WTC11 (cell line): ENCODE results near the gene TRPV5. TPM values are rescaled to one million over a fixed set of nuclear protein-coding genes. Genes with fewer than 3 reads are reported as not detected.

Experiments used
- ATAC-seq: fragments of 200-7000 bp; cut with Tn5 transposase; 2 replicates; pipeline ENCODE4 v1.10.0; 2021; ENCODE audit warnings: mild to moderate bottlenecking, moderate library complexity
- CTCF ChIA-PET: fragments of 300-600 bp; sonication (Branson Sonifier 250); formaldehyde crosslinking; loops from one replicate; lab custom pipeline; 2021; ENCODE audit warnings: antibody characterized with exemption; lab: Charles Lee
- POLR2A ChIA-PET: fragments of 350-600 bp; sonication (Branson Sonifier 250); formaldehyde crosslinking; loops from one replicate; lab custom pipeline; 2021; ENCODE audit warnings: antibody characterized with exemption; lab: Charles Lee
- DNase-seq: peaks from one replicate; pipeline ENCODE4 v3.0.0; 2021; ENCODE audit warnings: low spot score
- H3K27ac Mint-ChIP-seq: 2 replicates; pipeline ENCODE4 v1.8.0; 2021; ENCODE audit warnings: mixed read lengths
- H3K27me3 Mint-ChIP-seq: 2 replicates; pipeline ENCODE4 v1.8.0; 2021; ENCODE audit warnings: low read depth, mild to moderate bottlenecking, moderate library complexity, mixed read lengths
- H3K36me3 Mint-ChIP-seq: 2 replicates; pipeline ENCODE4 v1.8.0; 2021; ENCODE audit warnings: mixed read lengths
- H3K4me1 Mint-ChIP-seq: 2 replicates; pipeline ENCODE4 v1.8.0; 2022; ENCODE audit warnings: mixed read lengths
- H3K4me3 Mint-ChIP-seq: 2 replicates; pipeline ENCODE4 v1.8.0; 2021; ENCODE audit warnings: mild to moderate bottlenecking, moderate library complexity, mixed read lengths
- H3K9me3 Mint-ChIP-seq: 2 replicates; pipeline ENCODE4 v1.8.0; 2021; ENCODE audit warnings: mixed read lengths
- ELF4 ChIP-seq: sonication (generic); formaldehyde crosslinking; IDR thresholded peaks from 2 replicates; pipeline ENCODE4 v1.8.1; 2022; ENCODE audit warnings: low read depth, mild to moderate bottlenecking, moderate library complexity, missing genetic modification reagents
- ERG ChIP-seq: fragments of 250-450 bp; sonication (Bioruptor Pico); IDR thresholded peaks from 2 replicates; pipeline ENCODE4 v1.8.0; 2021; ENCODE audit warnings: mild to moderate bottlenecking
- ESRRA ChIP-seq: sonication (generic); formaldehyde crosslinking; IDR thresholded peaks from 2 replicates; pipeline ENCODE4 v1.8.1; 2022; ENCODE audit warnings: mild to moderate bottlenecking, missing genetic modification reagents, borderline replicate concordance
- IRF2 ChIP-seq: sonication (generic); formaldehyde crosslinking; IDR thresholded peaks from 2 replicates; pipeline ENCODE4 v1.8.0; 2022; ENCODE audit warnings: low read depth, missing genetic modification reagents, borderline replicate concordance
- MXD4 ChIP-seq: fragments of 250-450 bp; sonication (Bioruptor Pico); IDR thresholded peaks from 2 replicates; pipeline ENCODE4 v1.8.0; 2021; ENCODE audit warnings: mild to moderate bottlenecking, moderate library complexity, borderline replicate concordance
- OVOL2 ChIP-seq: fragments of 250-450 bp; sonication (Bioruptor Pico); IDR thresholded peaks from 2 replicates; pipeline ENCODE4 v1.9.0; 2021; ENCODE audit warnings: mild to moderate bottlenecking, borderline replicate concordance
- PRDM15 ChIP-seq: sonication (generic); formaldehyde crosslinking; IDR thresholded peaks from 2 replicates; pipeline ENCODE4 v1.8.0; 2022; ENCODE audit warnings: missing genetic modification reagents
- PRRX2 ChIP-seq: fragments of 250-450 bp; sonication (Bioruptor Pico); IDR thresholded peaks from 2 replicates; pipeline ENCODE4 v1.8.0; 2021; ENCODE audit warnings: mild to moderate bottlenecking
- SOX15 ChIP-seq: fragments of 250-450 bp; sonication (Bioruptor Pico); IDR thresholded peaks from 2 replicates; pipeline ENCODE4 v1.9.0; 2021; ENCODE audit warnings: mild to moderate bottlenecking
- TP53 ChIP-seq: sonication (generic); formaldehyde crosslinking; IDR thresholded peaks from 2 replicates; pipeline ENCODE4 v1.8.1; 2023; ENCODE audit warnings: mild to moderate bottlenecking, missing genetic modification reagents
- ZNF138 ChIP-seq: sonication (generic); formaldehyde crosslinking; conservative IDR thresholded peaks from 2 replicates; pipeline ENCODE4 v1.8.1; 2022; ENCODE audit warnings: mild to moderate bottlenecking, moderate library complexity, missing genetic modification reagents
- ZNF232 ChIP-seq: sonication (generic); formaldehyde crosslinking; IDR thresholded peaks from 2 replicates; pipeline ENCODE4 v1.8.0; 2022; ENCODE audit warnings: mild to moderate bottlenecking, missing genetic modification reagents
- ZNF281 ChIP-seq: sonication (generic); formaldehyde crosslinking; IDR thresholded peaks from 2 replicates; pipeline ENCODE4 v1.8.0; 2023; ENCODE audit warnings: mild to moderate bottlenecking, missing genetic modification reagents
- ZNF317 ChIP-seq: sonication (generic); formaldehyde crosslinking; IDR thresholded peaks from 2 replicates; pipeline ENCODE4 v1.8.1; 2023; ENCODE audit warnings: low read depth, mild to moderate bottlenecking, moderate library complexity, missing genetic modification reagents, borderline replicate concordance
- ZNF532 ChIP-seq: fragments of 250-450 bp; sonication (Bioruptor Pico); IDR thresholded peaks from 2 replicates; pipeline ENCODE4 v1.9.0; 2021; ENCODE audit warnings: mild to moderate bottlenecking, borderline replicate concordance
- total RNA-seq: library from RNA; stranded (reverse); gene quantifications from 3 replicates; pipeline ENCODE4 v1.2.3, GENCODE V29; 2021
- TF ChIP-seq, protein P1 (sequence below): sonication (generic); formaldehyde crosslinking; IDR thresholded peaks from 2 replicates; pipeline ENCODE4 v1.8.1; 2023; ENCODE audit warnings: mild to moderate bottlenecking, missing genetic modification reagents, moderate library complexity

The TRPV5 gene
- total RNA-seq, 1 experiment from 2014 or later, result not detected

- no peaks in the 10 kb centered on the region for H3K9me3 Mint-ChIP-seq
- TF ChIP-seq ZNF532 (CRISPR knock-in tag) (no peak), ZNF232 (CRISPR knock-in tag) (no peak), TP53 (CRISPR knock-in tag) (no peak), OVOL2 (no peak)
- TF ChIP-seq, protein P1, sequence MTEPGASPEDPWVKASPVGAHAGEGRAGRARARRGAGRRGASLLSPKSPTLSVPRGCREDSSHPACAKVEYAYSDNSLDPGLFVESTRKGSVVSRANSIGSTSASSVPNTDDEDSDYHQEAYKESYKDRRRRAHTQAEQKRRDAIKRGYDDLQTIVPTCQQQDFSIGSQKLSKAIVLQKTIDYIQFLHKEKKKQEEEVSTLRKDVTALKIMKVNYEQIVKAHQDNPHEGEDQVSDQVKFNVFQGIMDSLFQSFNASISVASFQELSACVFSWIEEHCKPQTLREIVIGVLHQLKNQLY (CRISPR knock-in tag), result no peak
- H3K27me3 Mint-ChIP-seq, result no peaks in the 10 kb centered on the region; the same call in 1 of the 2 replicates
- no peak overlapping the region for H3K27ac Mint-ChIP-seq
- peaks cover 8% of the 10 kb centered on the region for H3K4me1 Mint-ChIP-seq
- no peak overlapping the region for H3K4me3 Mint-ChIP-seq
- H3K36me3 Mint-ChIP-seq, result no peaks in the 10 kb centered on the region
- DNase-seq, result no peak
- CTCF ChIA-PET, result interaction anchor here (0.7 to 4.4 kb wide), 5 partner anchors 11 to 295 kb away, joined by 3 to 27 read pairs (median 3); no protein-coding TSS in a partner anchor
- POLR2A ChIA-PET, result no interaction called here
- ATAC-seq, result no peak
Measured at GRCh38 chr7:142882338-142882678, 51.2 kb downstream of the TRPV5 start.

GRCh38 chr7:142881586-142882337 lies 51.8 kb downstream of the TRPV5 start:
- Mint-ChIP-seq H3K27ac (no peak overlapping the region), H3K4me3 (no peak overlapping the region), H3K27me3 (no peaks in the 10 kb centered on the region; the same call in 1 of the 2 replicates), H3K9me3 (no peaks in the 10 kb centered on the region), H3K36me3 (no peaks in the 10 kb centered on the region), H3K4me1 (peaks cover 8% of the 10 kb centered on the region)
- CTCF ChIA-PET, result interaction anchor here (0.6 to 4.4 kb wide), 35 partner anchors 10 to 633 kb away, joined by 3 to 30 read pairs (median 5); partner anchors contain the start of gene KEL
- DNase-seq, result no peak
- POLR2A ChIA-PET, result no interaction called here
- ATAC-seq, result no peak
- TF ChIP-seq ZNF317 (CRISPR knock-in tag) (no peak), OVOL2 (no peak), PRRX2 (CRISPR knock-in tag) (no peak), PRDM15 (no peak), IRF2 (no peak), ELF4 (CRISPR knock-in tag) (no peak), ZNF138 (CRISPR knock-in tag) (no peak), ZNF532 (CRISPR knock-in tag) (no peak), ERG (CRISPR knock-in tag) (no peak), SOX15 (CRISPR knock-in tag) (no peak), ZNF281 (no peak), MXD4 (no peak), ESRRA (CRISPR knock-in tag) (no peak)
